IPS-20b (cell line): ENCODE data around the gene CLEC4E.
"Not testable (repeated sequence)": the region's sequence is repeated elsewhere in the genome, so short reads cannot be mapped to it uniquely, and the experiment has no call there.

Source experiments
- H3K27ac ChIP-seq: one replicate; pipeline ENCODE4 v1.5.1; 2013; ENCODE audit warnings: low read length
- H3K27me3 ChIP-seq: 2 replicates; pipeline ENCODE4 v1.6.1; 2013; ENCODE audit warnings: mild to moderate bottlenecking, low read length, inconsistent platforms; ENCODE audit not compliant: insufficient read depth
- H3K36me3 ChIP-seq: 2 replicates; pipeline ENCODE4 v1.6.1; 2013; ENCODE audit warnings: low read depth, mild to moderate bottlenecking, inconsistent platforms, low read length, moderate library complexity; ENCODE audit not compliant: insufficient read depth
- H3K4me1 ChIP-seq: 2 replicates; pipeline ENCODE4 v1.6.1; 2013; ENCODE audit warnings: mild to moderate bottlenecking, control low read depth, inconsistent platforms, low read length, moderate library complexity; ENCODE audit not compliant: insufficient read depth
- H3K4me3 ChIP-seq: 2 replicates; pipeline ENCODE4 v1.5.1; 2013; ENCODE audit warnings: mild to moderate bottlenecking, low read length, inconsistent platforms
- H3K9ac ChIP-seq: 2 replicates; pipeline ENCODE4 v1.6.1; 2013; ENCODE audit warnings: low read depth, mild to moderate bottlenecking, inconsistent platforms, low read length, moderate library complexity
- H3K9me3 ChIP-seq: 2 replicates; pipeline ENCODE4 v1.6.1; 2013; ENCODE audit warnings: mild to moderate bottlenecking, low read depth, low read length, inconsistent platforms; ENCODE audit not compliant: insufficient read depth

Gene CLEC4E

DNA sequence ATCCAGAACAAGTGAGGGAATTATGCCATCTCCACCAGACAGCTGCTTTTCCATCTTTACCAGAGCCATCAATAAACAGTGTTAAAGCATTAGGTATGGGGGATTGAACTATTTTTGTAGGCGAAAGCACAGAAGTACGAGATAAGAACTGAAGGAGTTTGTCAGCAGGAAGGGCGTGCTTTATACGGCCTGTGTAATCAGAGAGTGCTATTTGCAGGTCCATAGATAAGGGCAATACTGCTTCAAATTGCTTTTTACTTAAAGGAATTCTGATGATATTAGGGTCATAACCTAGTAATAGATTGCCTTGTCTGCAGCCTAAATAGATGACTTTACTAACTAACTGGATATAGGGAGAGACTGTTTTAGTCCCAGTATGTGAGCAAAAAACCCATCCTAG, 20.3 kb upstream of the CLEC4E start:
- Histone ChIP-seq H3K4me1 (peaks cover 15% of the 10 kb centered on the region; the same call in 1 of the 2 replicates), H3K9ac (no peak overlapping the region), H3K27ac (no peak overlapping the region), H3K9me3 (peaks cover 7% of the 10 kb centered on the region), H3K4me3 (no peak overlapping the region), H3K27me3 (no peaks in the 10 kb centered on the region), H3K36me3 (no peaks in the 10 kb centered on the region)

GRCh38 chr12:8559676-8560075, 19.0 kb upstream of the CLEC4E start:
- H3K9me3 ChIP-seq = peaks cover 7% of the 10 kb centered on the region
- no peak overlapping the region for H3K9ac ChIP-seq
- H3K27me3 ChIP-seq = no peaks in the 10 kb centered on the region
- no peak overlapping the region for H3K4me3 ChIP-seq
- H3K4me1 ChIP-seq = peaks cover 14% of the 10 kb centered on the region; the same call in 1 of the 2 replicates
- no peaks in the 10 kb centered on the region for H3K36me3 ChIP-seq
- no peak overlapping the region for H3K27ac ChIP-seq

DNA sequence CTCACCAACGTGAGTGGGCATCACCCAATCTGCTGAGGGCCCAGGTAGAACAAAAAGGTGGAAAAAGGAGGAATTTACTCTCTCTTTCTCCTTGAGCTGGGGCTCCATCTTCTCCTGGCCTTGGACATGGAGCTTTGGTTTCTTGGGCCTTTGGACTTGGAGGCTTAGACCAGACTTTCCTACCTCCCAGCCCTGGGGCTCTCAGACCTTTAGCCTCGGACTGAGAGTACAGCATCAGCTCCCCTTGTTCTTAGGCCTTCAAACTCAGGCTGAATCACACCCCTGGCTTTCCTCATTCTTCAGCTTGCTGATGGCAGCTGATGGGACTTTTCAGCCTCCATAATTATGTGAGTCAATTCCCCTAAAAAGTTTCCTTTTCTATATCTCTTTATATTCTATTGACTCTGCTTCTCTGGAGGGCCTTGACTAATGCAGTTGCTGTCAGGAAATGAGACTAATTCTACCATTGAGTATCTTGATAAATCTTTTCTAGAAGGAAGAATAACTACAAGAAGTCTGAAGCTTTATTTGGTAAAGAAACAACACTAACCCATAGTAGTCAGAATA, 15.9 kb upstream of the CLEC4E start:
- H3K27ac ChIP-seq = no peak overlapping the region
- H3K36me3 ChIP-seq = no peaks in the 10 kb centered on the region
- H3K27me3 ChIP-seq = no peaks in the 10 kb centered on the region
- H3K9me3 ChIP-seq = no peaks in the 10 kb centered on the region
- no peak overlapping the region for H3K9ac ChIP-seq
- H3K4me1 ChIP-seq = peaks cover 5% of the 10 kb centered on the region; the same call in 1 of the 2 replicates
- no peak overlapping the region for H3K4me3 ChIP-seq

GRCh38 chr12:8554451-8555195, 13.9 kb upstream of the CLEC4E start:
- Histone ChIP-seq H3K27ac (no peak overlapping the region), H3K27me3 (no peaks in the 10 kb centered on the region), H3K9ac (no peak overlapping the region), H3K36me3 (no peaks in the 10 kb centered on the region), H3K4me1 (peaks cover 5% of the 10 kb centered on the region; the same call in 1 of the 2 replicates), H3K9me3 (no peaks in the 10 kb centered on the region), H3K4me3 (no peak overlapping the region)

DNA sequence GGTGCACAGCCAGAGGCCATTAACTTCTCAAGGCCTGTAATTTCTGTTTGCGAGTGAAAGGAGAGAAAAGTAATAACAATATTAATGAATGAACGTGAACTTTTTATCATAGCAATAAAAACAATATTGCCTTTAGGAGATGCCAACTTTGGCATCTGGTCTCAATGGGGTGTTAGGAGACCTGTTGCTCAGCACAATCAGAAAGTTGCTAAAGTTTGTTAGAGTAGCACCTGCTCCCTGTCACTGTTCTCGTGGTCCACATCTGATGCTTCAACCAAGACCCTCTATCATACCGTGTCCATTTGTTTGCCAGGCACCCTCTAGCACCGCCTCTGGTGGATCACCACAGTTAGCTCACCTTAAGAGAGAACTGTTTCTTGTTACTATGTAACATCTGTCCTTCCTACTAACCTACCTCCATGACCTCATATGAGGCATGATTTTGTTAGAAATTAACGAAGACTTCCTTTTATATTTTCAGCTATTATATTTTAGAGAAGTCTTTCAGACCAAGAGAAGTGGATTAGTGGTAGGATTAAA, 12.5 kb upstream of the CLEC4E start:
- no peak overlapping the region for H3K9ac ChIP-seq
- no peak overlapping the region for H3K4me3 ChIP-seq
- no peaks in the 10 kb centered on the region for H3K36me3 ChIP-seq
- no peaks in the 10 kb centered on the region for H3K27me3 ChIP-seq
- peaks cover 5% of the 10 kb centered on the region; the same call in 1 of the 2 replicates for H3K4me1 ChIP-seq
- H3K27ac ChIP-seq = no peak overlapping the region
- no peaks in the 10 kb centered on the region for H3K9me3 ChIP-seq

DNA sequence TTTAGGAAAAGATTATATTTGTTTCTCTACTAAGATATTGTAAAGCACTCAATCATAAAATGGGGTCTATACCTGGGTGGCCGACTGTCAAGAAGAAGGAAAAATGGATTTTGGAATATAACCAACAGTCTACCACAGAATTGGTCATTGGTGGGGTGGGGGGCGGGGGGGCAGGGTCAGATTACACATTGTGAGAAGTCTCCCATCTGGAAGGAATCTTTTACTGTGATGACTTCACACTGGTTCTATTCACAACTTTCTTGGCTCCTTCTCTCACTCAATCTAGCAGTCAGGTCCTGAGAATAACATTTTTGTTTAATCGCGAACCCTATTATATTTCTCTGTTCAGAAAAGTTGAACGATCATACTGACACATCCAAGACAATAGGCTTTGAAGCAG, 8.7 kb upstream of the CLEC4E start:
- Histone ChIP-seq H3K27me3 (no peaks in the 10 kb centered on the region), H3K4me1 (no peaks in the 10 kb centered on the region), H3K9ac (no peak overlapping the region), H3K27ac (no peak overlapping the region), H3K9me3 (no peaks in the 10 kb centered on the region), H3K4me3 (no peak overlapping the region), H3K36me3 (no peaks in the 10 kb centered on the region)

GRCh38 chr12:8548192-8548591, 7.5 kb upstream of the CLEC4E start:
- H3K36me3 ChIP-seq = no peaks in the 10 kb centered on the region
- no peaks in the 10 kb centered on the region for H3K27me3 ChIP-seq
- no peak overlapping the region for H3K27ac ChIP-seq
- no peaks in the 10 kb centered on the region for H3K9me3 ChIP-seq
- H3K4me1 ChIP-seq = no peaks in the 10 kb centered on the region
- no peak overlapping the region for H3K9ac ChIP-seq
- H3K4me3 ChIP-seq = no peak overlapping the region

DNA sequence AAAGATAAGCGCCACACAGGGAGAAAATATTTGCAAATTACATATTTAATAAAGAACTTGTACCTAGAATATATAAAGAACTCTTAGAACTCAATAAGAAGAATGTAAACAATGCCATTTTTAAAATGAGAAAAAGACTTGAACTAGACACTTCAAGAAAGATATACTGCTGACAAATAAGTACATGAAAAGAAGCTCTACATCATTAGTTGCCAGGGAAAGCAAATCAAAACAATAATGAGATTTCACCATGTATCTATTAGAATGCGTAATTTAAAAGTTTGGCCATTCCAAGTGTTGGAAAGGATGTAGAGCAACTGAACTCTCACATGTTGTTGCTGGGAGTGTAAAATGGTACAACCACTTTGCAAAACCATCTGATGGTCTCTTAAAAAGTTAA, 6.9 kb upstream of the CLEC4E start:
- Histone ChIP-seq H3K36me3 (no peaks in the 10 kb centered on the region), H3K27ac (no peak overlapping the region), H3K4me3 (no peak overlapping the region), H3K4me1 (no peaks in the 10 kb centered on the region), H3K27me3 (no peaks in the 10 kb centered on the region), H3K9ac (no peak overlapping the region), H3K9me3 (no peaks in the 10 kb centered on the region)

GRCh38 chr12:8546591-8546990, 5.9 kb upstream of the CLEC4E start:
- Histone ChIP-seq H3K9me3 (no peaks in the 10 kb centered on the region), H3K36me3 (no peaks in the 10 kb centered on the region), H3K4me1 (no peaks in the 10 kb centered on the region), H3K4me3 (no peak overlapping the region), H3K9ac (no peak overlapping the region), H3K27me3 (no peaks in the 10 kb centered on the region), H3K27ac (no peak overlapping the region)

DNA sequence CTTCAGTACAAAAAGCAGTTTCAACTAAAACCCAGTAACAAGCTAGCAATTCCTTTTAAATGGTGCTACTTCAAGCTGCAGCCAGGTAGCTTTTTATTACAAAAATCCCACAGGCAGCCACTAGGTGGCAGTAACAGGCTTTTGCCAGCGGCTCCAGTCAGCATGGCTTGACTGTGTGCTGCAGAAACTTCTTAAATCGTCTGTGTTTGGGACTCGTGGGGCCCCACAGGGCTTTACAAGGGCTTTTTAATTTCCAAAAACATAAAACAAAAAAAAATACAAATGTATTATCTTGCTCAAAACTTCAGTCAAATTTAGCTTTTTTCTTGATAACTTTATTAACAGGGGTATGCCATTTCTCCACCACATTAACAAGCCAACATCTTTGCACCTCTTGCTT, 3.6 kb upstream of the CLEC4E start:
- Histone ChIP-seq H3K9me3 (no peaks in the 10 kb centered on the region), H3K9ac (no peak overlapping the region), H3K4me3 (no peak overlapping the region), H3K27ac (no peak overlapping the region), H3K4me1 (no peaks in the 10 kb centered on the region), H3K36me3 (no peaks in the 10 kb centered on the region), H3K27me3 (no peaks in the 10 kb centered on the region)

- no peaks in the 10 kb centered on the region for H3K36me3 ChIP-seq
- H3K4me3 ChIP-seq = no peak overlapping the region
- H3K4me1 ChIP-seq = no peaks in the 10 kb centered on the region
- H3K9me3 ChIP-seq = no peaks in the 10 kb centered on the region; the same call in 1 of the 2 replicates
- H3K27ac ChIP-seq = no peak overlapping the region
- H3K27me3 ChIP-seq = no peaks in the 10 kb centered on the region
- no peak overlapping the region for H3K9ac ChIP-seq
Observed at GRCh38 chr12:8541562-8541961, 857 bp upstream of the CLEC4E start.

DNA sequence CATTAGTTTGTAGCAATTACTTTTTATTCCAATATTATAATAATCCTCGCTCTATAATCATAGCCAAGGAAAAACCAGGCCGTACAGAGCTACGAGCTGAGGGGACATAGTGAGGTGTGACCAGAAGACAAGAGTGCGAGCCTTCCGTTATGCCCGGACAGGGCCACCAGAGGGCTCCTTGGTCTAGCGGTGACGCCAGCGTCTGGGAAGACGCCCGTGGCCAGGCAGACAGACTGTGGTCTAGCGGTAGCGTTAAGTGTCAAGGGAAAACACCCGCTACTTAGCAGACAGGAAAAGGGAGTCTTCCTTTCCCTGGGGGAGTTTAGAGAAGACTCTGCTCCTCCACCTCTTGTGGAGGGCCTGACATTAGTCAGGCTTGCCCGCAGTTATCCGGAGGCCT, 2.9 kb downstream of the CLEC4E start:
- H3K27me3 ChIP-seq, H3K27ac ChIP-seq, H3K4me1 ChIP-seq, H3K9me3 ChIP-seq, H3K4me3 ChIP-seq, H3K9ac ChIP-seq, H3K36me3 ChIP-seq: not testable (repeated sequence)
